Measurements from ENCODE around the gene C7orf25.

GRCh38 chr7:42932811-42933591 lies 21.1 kb upstream of the C7orf25 start:
- TF ChIP-seq KDM6A (CRISPR knock-in tag; IDR thresholded peaks at IDR 0.05; ENCODE audit: low read depth) (no peak), POLR2A (IDR thresholded peaks at IDR 0.05; ENCODE audit: insufficient read depth in 1 of 2, low read depth in 2 of 2, low read length in 2 of 2) (no peak), CTCF (CRISPR knock-in tag; IDR thresholded peaks at IDR 0.05) (no peak), GTF2F1 (IDR thresholded peaks at IDR 0.05; ENCODE audit: low read length) (no peak), MXD3 (CRISPR knock-in tag; IDR thresholded peaks at IDR 0.05) (no peak), NR2F6 (IDR thresholded peaks at IDR 0.05) (no peak), NR2F6 (CRISPR knock-in tag; IDR thresholded peaks at IDR 0.05) (no peak), ZZZ3 (CRISPR knock-in tag; IDR thresholded peaks at IDR 0.05; ENCODE audit: borderline replicate concordance) (no peak)
- TF ChIP-seq, protein P1, sequence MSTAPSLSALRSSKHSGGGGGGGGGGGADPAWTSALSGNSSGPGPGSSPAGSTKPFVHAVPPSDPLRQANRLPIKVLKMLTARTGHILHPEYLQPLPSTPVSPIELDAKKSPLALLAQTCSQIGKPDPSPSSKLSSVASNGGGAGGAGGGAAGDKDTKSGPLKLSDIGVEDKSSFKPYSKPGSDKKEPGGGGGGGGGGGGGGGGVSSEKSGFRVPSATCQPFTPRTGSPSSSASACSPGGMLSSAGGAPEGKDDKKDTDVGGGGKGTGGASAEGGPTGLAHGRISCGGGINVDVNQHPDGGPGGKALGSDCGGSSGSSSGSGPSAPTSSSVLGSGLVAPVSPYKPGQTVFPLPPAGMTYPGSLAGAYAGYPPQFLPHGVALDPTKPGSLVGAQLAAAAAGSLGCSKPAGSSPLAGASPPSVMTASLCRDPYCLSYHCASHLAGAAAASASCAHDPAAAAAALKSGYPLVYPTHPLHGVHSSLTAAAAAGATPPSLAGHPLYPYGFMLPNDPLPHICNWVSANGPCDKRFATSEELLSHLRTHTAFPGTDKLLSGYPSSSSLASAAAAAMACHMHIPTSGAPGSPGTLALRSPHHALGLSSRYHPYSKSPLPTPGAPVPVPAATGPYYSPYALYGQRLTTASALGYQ (CRISPR knock-in tag; IDR thresholded peaks at IDR 0.05), result no peak
